Measurements from ENCODE around the gene ARMH3.

The ARMH3 gene

DNA sequence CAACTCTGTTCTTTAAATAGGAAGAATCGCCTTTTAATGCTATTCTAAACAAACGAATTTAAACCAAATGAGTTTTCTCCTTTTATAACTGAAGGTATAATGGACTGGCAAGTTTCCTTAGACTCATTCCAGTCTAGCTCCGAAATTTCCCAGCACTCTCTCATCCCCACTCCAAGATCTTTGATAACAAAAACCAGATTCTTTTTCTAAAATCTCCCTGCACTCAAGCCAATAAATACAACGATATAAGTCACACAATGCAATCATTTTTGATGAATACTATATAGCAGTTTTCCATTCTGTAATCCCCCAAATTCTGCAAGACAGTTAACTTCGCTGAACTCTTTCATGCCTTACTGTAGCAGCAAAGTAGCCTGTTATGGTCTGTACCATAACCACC, 239.6 kb downstream of the ARMH3 start:
- Histone ChIP-seq H3K4me3 (ENCODE audit: insufficient read length, low read depth) (peak overlapping the region; percentile 91), H3K9me3 (ENCODE audit: insufficient read depth, low read length) (no peaks in the 10 kb centered on the region), H3K36me3 (ENCODE audit: insufficient read depth, insufficient read length, low read length) (peaks cover 21% of the 10 kb centered on the region), H3K9ac (ENCODE audit: insufficient read length, low read depth) (peak overlapping the region; percentile 82), H3K4me1 (ENCODE audit: insufficient read depth, insufficient read length) (peaks cover 2% of the 10 kb centered on the region), H3K27me3 (ENCODE audit: insufficient read depth, insufficient read length) (no peaks in the 10 kb centered on the region)
- no peak for TF ChIP-seq YY1 (IDR thresholded peaks at IDR 0.05; ENCODE audit: insufficient read depth, insufficient read length)
- TF ChIP-seq SUZ12 (IDR thresholded peaks at IDR 0.05; ENCODE audit: extremely low read depth, insufficient read depth, insufficient read length): no peak
- no peak for TF ChIP-seq ZNF274 (IDR thresholded peaks at IDR 0.05; ENCODE audit: low read depth, low read length)
- DNase-seq (ENCODE audit: low read depth, low spot score): no peak

DNA sequence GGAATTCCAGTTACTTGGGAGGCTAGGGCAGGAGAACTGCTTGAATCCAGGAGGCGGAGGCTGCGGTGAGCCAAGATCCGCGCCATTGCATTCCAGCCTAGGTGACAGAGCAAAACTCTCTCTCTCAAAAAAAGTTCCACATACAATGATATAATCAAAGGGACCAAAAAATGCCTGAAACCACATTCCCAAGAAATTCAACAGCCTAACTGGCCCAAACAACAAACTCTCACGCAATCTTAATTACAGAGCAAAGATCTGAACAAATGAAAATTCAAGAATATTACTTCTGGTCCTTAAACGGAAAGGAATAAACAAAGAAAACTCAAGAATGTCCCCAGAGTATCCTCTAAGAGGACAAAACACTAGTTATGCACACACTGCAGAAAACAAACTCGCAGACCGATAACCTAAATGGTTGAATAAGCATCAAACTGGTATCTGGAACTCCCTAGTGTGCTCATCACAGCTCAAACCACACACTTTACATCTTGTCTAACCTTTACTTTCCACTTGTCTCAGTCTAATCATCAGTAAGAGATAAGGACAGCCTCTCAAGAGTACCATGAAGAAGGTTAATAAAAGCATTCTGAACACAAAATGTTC, 241.4 kb downstream of the ARMH3 start:
- H3K4me3 ChIP-seq (ENCODE audit: insufficient read length, low read depth): no peak overlapping the region
- H3K27me3 ChIP-seq (ENCODE audit: insufficient read depth, insufficient read length): no peaks in the 10 kb centered on the region
- no peaks in the 10 kb centered on the region for H3K9me3 ChIP-seq (ENCODE audit: insufficient read depth, low read length)
- TF ChIP-seq YY1 (IDR thresholded peaks at IDR 0.05; ENCODE audit: insufficient read depth, insufficient read length): no peak
- no peak for TF ChIP-seq ZNF274 (IDR thresholded peaks at IDR 0.05; ENCODE audit: low read depth, low read length)
- no peak for TF ChIP-seq SUZ12 (IDR thresholded peaks at IDR 0.05; ENCODE audit: extremely low read depth, insufficient read depth, insufficient read length)
- peaks cover 2% of the 10 kb centered on the region for H3K4me1 ChIP-seq (ENCODE audit: insufficient read depth, insufficient read length)
- H3K9ac ChIP-seq (ENCODE audit: insufficient read length, low read depth): no peak overlapping the region
- peaks cover 35% of the 10 kb centered on the region for H3K36me3 ChIP-seq (ENCODE audit: insufficient read depth, insufficient read length, low read length)
- no peak for DNase-seq (ENCODE audit: low read depth, low spot score)

DNA sequence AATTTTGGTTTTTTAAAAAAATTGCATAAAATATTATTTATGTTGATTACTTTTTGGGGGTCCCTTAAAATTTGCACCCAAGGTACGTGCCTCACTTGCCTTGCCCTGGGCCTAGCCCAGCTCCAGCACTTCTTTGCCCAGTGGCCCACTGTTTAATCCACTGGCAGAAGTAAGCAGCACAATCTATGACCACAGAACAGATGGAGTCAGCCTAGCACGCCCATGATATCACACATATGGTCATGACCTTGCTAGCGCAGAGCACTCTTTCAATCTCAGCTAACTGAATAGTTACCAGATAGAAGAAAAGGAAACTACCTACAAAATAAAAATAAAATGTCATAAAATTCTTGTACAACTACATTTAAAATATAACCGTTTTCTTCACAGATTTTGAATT, 243.4 kb downstream of the ARMH3 start:
- Histone ChIP-seq H3K4me3 (ENCODE audit: insufficient read length, low read depth) (no peak overlapping the region), H3K9me3 (ENCODE audit: insufficient read depth, low read length) (no peaks in the 10 kb centered on the region), H3K4me1 (ENCODE audit: insufficient read depth, insufficient read length) (peaks cover 2% of the 10 kb centered on the region), H3K27me3 (ENCODE audit: insufficient read depth, insufficient read length) (no peaks in the 10 kb centered on the region), H3K9ac (ENCODE audit: insufficient read length, low read depth) (no peak overlapping the region), H3K36me3 (ENCODE audit: insufficient read depth, insufficient read length, low read length) (peaks cover 53% of the 10 kb centered on the region)
- no peak for DNase-seq (ENCODE audit: low read depth, low spot score)
- no peak for TF ChIP-seq ZNF274 (IDR thresholded peaks at IDR 0.05; ENCODE audit: low read depth, low read length)
- TF ChIP-seq YY1 (IDR thresholded peaks at IDR 0.05; ENCODE audit: insufficient read depth, insufficient read length): no peak
- no peak for TF ChIP-seq SUZ12 (IDR thresholded peaks at IDR 0.05; ENCODE audit: extremely low read depth, insufficient read depth, insufficient read length)

DNA sequence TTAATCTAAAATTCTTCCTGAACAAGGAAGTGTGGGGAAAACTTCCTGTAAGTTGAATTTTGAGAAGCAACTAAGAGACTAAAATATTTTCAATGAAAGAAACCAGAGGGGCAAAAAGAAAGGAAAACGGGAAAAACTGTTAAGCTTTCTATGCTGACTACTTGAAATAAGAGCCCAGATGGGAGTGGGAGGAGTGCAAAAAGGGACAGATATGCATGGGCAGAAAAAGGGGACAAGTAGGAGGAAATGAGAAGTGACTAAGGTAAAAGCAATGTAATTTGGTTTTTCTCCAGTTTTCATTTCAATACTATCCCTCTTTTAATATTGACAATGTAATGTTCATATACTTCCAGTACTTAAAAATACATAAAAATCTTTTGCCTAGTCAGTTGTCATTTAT, 248.8 kb downstream of the ARMH3 start:
- Histone ChIP-seq H3K4me1 (ENCODE audit: insufficient read depth, insufficient read length) (no peaks in the 10 kb centered on the region), H3K9ac (ENCODE audit: insufficient read length, low read depth) (no peak overlapping the region), H3K36me3 (ENCODE audit: insufficient read depth, insufficient read length, low read length) (peaks cover 81% of the 10 kb centered on the region), H3K4me3 (ENCODE audit: insufficient read length, low read depth) (no peak overlapping the region), H3K27me3 (ENCODE audit: insufficient read depth, insufficient read length) (no peaks in the 10 kb centered on the region), H3K9me3 (ENCODE audit: insufficient read depth, low read length) (no peaks in the 10 kb centered on the region)
- no peak for DNase-seq (ENCODE audit: low read depth, low spot score)
- TF ChIP-seq SUZ12 (IDR thresholded peaks at IDR 0.05; ENCODE audit: extremely low read depth, insufficient read depth, insufficient read length) (no peak), YY1 (IDR thresholded peaks at IDR 0.05; ENCODE audit: insufficient read depth, insufficient read length) (no peak), ZNF274 (IDR thresholded peaks at IDR 0.05; ENCODE audit: low read depth, low read length) (no peak)

DNA sequence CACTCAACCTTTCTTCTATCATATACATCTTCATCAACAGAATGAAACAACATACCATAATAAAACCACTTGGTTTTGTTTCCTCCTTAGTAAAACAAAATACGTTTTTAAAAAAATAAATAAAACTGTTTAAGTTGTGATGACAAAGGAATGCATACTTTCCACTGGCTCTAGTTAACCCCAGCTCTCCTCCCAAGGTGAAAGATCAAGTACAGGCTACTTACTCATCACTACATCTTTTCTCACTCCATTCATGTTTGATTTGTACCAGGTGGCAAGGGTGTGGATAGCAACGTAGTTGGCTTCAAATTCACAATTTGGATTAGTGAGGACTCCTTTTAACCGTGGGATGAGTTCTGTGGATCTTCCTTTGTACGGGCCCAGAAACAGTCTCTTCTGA, 252.5 kb downstream of the ARMH3 start:
- no peaks in the 10 kb centered on the region for H3K9me3 ChIP-seq (ENCODE audit: insufficient read depth, low read length)
- TF ChIP-seq SUZ12 (IDR thresholded peaks at IDR 0.05; ENCODE audit: extremely low read depth, insufficient read depth, insufficient read length): no peak
- no peak for TF ChIP-seq YY1 (IDR thresholded peaks at IDR 0.05; ENCODE audit: insufficient read depth, insufficient read length)
- TF ChIP-seq ZNF274 (IDR thresholded peaks at IDR 0.05; ENCODE audit: low read depth, low read length): no peak
- H3K4me1 ChIP-seq (ENCODE audit: insufficient read depth, insufficient read length): no peaks in the 10 kb centered on the region
- no peak for DNase-seq (ENCODE audit: low read depth, low spot score)
- peaks cover 81% of the 10 kb centered on the region for H3K36me3 ChIP-seq (ENCODE audit: insufficient read depth, insufficient read length, low read length)
- H3K9ac ChIP-seq (ENCODE audit: insufficient read length, low read depth): no peak overlapping the region
- H3K27me3 ChIP-seq (ENCODE audit: insufficient read depth, insufficient read length): no peaks in the 10 kb centered on the region
- H3K4me3 ChIP-seq (ENCODE audit: insufficient read length, low read depth): no peak overlapping the region

DNA sequence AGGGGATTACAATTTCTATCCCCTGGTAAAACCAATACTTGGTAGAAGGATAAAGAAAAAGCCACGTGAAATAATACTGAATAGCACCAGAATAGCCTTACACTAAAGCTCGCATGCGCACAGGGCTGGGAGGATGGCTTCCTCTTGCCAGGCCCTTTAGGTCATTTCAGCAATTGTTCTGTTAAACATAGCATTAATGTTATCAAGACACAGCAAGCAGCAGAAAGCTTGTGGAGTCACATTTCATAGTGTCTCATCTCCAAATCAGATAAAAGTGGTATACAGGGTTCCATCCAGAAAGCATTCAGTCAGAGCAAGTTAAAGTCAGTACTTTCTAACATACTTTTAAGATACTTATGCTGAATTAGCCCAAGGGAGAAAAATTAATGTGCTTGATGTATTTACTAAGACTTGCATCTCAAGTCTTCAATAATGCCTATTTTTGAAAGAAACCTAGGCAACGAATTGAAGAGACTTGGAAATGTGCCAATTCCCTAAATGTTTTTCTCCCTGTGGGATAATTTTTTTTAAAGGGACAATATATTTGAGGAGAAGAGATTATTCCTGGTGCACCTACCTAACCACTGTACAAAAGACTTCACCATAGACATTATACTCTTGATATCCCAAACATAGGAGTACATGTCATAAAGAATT, 258.4 kb downstream of the ARMH3 start:
- Histone ChIP-seq H3K36me3 (ENCODE audit: insufficient read depth, insufficient read length, low read length) (peaks cover 85% of the 10 kb centered on the region), H3K4me1 (ENCODE audit: insufficient read depth, insufficient read length) (no peaks in the 10 kb centered on the region)
- TF ChIP-seq ZNF274 (IDR thresholded peaks at IDR 0.05; ENCODE audit: low read depth, low read length): no peak
- TF ChIP-seq SUZ12 (IDR thresholded peaks at IDR 0.05; ENCODE audit: extremely low read depth, insufficient read depth, insufficient read length): no peak
- no peak for TF ChIP-seq YY1 (IDR thresholded peaks at IDR 0.05; ENCODE audit: insufficient read depth, insufficient read length)

More for the DNA sequence above, 258.4 kb downstream of the ARMH3 start:
- no peak overlapping the region for H3K4me3 ChIP-seq (ENCODE audit: insufficient read length, low read depth)
- no peaks in the 10 kb centered on the region for H3K27me3 ChIP-seq (ENCODE audit: insufficient read depth, insufficient read length)
- DNase-seq (ENCODE audit: low read depth, low spot score): no peak
- H3K9me3 ChIP-seq (ENCODE audit: insufficient read depth, low read length): no peaks in the 10 kb centered on the region
- no peak overlapping the region for H3K9ac ChIP-seq (ENCODE audit: insufficient read length, low read depth)
